Mucosa of descending colon (tissue), 3 donors: Measurements from ENCODE around the gene LIPA. TPM values are rescaled to one million over a fixed set of nuclear protein-coding genes. Genes with fewer than 3 reads are reported as not detected.

Experiments used
- ATAC-seq: fragments of 200-7000 bp; cut with Tn5 transposase; one replicate; pipeline ENCODE4 v1.9.1; 2020; ENCODE audit warnings: mild to moderate bottlenecking, moderate library complexity
- DNase-seq, 3 donors: peaks; one replicate each; pipeline ENCODE4 v3.0.0-alpha.2; 2020
- H3K36me3 ChIP-seq: fragments of 200-600 bp; one replicate; pipeline ENCODE4 v1.8.0; 2021; ENCODE audit warnings: low read depth, mild to moderate bottlenecking
- H3K4me1 ChIP-seq: fragments of 200-600 bp; one replicate; pipeline ENCODE4 v1.8.0; 2021; ENCODE audit warnings: low read depth, mild to moderate bottlenecking
- H3K4me3 ChIP-seq: fragments of 200-600 bp; one replicate; pipeline ENCODE4 v1.8.0; 2021; ENCODE audit warnings: mild to moderate bottlenecking
- H3K9me3 ChIP-seq: fragments of 200-600 bp; one replicate; pipeline ENCODE4 v1.8.0; 2021; ENCODE audit warnings: mild to moderate bottlenecking
- intact Hi-C, 2 donors: fragments of 100-400 bp; cut with DNase I in 1 of 2; cut with micrococcal nuclease in 1 of 2; formaldehyde crosslinking; loops; one replicate each; pipeline versions ENCODE4 v1.11.0 to v1.11.1; 2022; cut with DNase I, micrococcal nuclease
- total RNA-seq, 3 donors: library from RNA; stranded (reverse); fragmentation: NEBNext Ultra II Directional in 2 of 3; extraction: Animal tissue kit (Norgen Biotek cat#: 25700) in 2 of 3; gene quantifications; one replicate each; pipeline versions ENCODE4 v1.2.1 to v1.2.4, GENCODE V29; 2021 to 2023
- TF ChIP-seq, protein P1 (sequence below): fragments of 200-600 bp; IDR thresholded peaks from one replicate; pipeline ENCODE4 v1.8.0; 2022; ENCODE audit warnings: antibody characterized with exemption, mild to moderate bottlenecking
- donor health status: DM: no; HTN: no; CAD: no; lungs with moderate emphysema.
- donor health status: DM: no; HTN: no; CAD: no.
- donor health status: DM: no; HTN: yes; CAD: no.

Gene LIPA
- total RNA-seq, 3 donors from 2014 or later: 20.6 to 34.5 (median 29.6) TPM

DNA sequence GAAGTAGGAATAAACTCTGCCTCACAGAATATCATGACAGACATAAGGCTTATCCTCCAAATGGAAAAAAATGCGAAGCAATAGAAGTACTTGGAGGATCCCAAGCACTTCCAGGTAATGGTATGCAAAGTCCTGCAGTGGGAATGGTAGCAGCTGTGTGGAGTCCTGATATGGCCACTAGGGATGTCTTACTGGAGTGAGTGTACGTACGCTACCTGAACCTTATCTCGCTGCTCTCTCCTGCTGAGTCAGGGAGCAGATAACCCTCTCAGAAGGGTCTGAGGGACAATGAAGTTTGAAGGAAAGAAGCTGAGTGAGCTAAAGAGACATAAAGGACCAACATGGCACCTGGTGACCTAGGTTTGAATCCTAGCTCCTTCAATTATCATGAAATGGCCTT, 86.7 kb downstream of the LIPA start:
- TF ChIP-seq, protein P1, sequence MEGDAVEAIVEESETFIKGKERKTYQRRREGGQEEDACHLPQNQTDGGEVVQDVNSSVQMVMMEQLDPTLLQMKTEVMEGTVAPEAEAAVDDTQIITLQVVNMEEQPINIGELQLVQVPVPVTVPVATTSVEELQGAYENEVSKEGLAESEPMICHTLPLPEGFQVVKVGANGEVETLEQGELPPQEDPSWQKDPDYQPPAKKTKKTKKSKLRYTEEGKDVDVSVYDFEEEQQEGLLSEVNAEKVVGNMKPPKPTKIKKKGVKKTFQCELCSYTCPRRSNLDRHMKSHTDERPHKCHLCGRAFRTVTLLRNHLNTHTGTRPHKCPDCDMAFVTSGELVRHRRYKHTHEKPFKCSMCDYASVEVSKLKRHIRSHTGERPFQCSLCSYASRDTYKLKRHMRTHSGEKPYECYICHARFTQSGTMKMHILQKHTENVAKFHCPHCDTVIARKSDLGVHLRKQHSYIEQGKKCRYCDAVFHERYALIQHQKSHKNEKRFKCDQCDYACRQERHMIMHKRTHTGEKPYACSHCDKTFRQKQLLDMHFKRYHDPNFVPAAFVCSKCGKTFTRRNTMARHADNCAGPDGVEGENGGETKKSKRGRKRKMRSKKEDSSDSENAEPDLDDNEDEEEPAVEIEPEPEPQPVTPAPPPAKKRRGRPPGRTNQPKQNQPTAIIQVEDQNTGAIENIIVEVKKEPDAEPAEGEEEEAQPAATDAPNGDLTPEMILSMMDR: no peak
- Histone ChIP-seq H3K4me1 (no peaks in the 10 kb centered on the region), H3K4me3 (no peak overlapping the region), H3K36me3 (no peaks in the 10 kb centered on the region), H3K9me3 (no peaks in the 10 kb centered on the region)
- DNase-seq (no peak), ATAC-seq (no peak)
- intact Hi-C loops: no loop called here

DNA sequence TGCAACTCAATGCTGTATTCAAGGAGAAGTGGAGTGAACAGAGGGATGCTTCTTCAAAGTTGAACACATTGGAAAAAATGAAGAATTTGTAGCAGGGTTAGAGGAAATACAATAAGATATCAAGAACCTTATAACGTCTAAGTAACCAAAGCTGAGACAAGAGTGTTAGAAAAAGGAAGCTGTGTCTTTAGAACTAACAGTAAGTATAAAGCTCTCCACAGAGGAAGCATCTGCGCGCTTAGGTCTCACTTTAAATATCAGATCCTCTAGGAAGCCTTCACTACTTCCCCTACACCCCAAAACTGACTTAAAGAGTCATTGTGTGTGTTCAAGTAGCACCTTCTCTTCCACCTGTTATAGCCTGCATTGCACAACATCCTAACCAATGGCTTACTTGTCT, 87.5 kb downstream of the LIPA start:
- H3K4me1 ChIP-seq: no peaks in the 10 kb centered on the region
- DNase-seq (no peak), ATAC-seq (peak; percentile 15)
- H3K4me3 ChIP-seq: no peak overlapping the region
- no peaks in the 10 kb centered on the region for H3K36me3 ChIP-seq
- TF ChIP-seq, protein P1: no peak
- no peaks in the 10 kb centered on the region for H3K9me3 ChIP-seq
- intact Hi-C loops: no loop called here

Other genes starting within 250 kb of the LIPA start
- 1 to 10 TPM in 1 of 3 donors, under 1 TPM in 2; 0.80 to 1.2 (median 0.84) TPM for gene CH25H, start 44.5 kb downstream of the LIPA start, total RNA-seq
- gene IFIT2, start 50.3 kb upstream of the LIPA start, total RNA-seq: 1 to 10 TPM; 6.9 to 7.6 (median 7.5) TPM
- gene IFIT3, start 76.2 kb upstream of the LIPA start, total RNA-seq: 10 to 100 TPM in 2 of 3 donors, 1 to 10 TPM in 1; 5.8 to 12.7 (median 11.2) TPM
- gene IFIT1B, start 126.3 kb upstream of the LIPA start, total RNA-seq: not detected
- gene IFIT1, start 140.8 kb upstream of the LIPA start, total RNA-seq: 10 to 100 TPM in 1 of 3 donors, 1 to 10 TPM in 2; 6.2 to 21.5 (median 8.3) TPM
- gene IFIT5, start 162.8 kb upstream of the LIPA start, total RNA-seq: 10 to 100 TPM in 2 of 3 donors, 1 to 10 TPM in 1; 9.8 to 19.1 (median 12.9) TPM